HepG2 (cell line): Measurements from ENCODE around the gene RORB. TPM values are rescaled to one million over a fixed set of nuclear protein-coding genes. Genes with fewer than 3 reads are reported as not detected.

Experiments
- ATAC-seq: fragments of 200-7000 bp; cut with Tn5 transposase; 3 replicates; pipeline ENCODE4 v1.9.1; 2020; ENCODE audit warnings: mild to moderate bottlenecking, moderate library complexity
- BruUV-seq: library from RNA; stranded (reverse); fragments of 400-500 nt; replicated peaks from 2 replicates; lab custom pipeline; 2021; lab: Mats Ljungman, UMichigan
- CTCF ChIA-PET: fragments of 300-600 bp; formaldehyde crosslinking; extraction: SDS; loops from one replicate; lab custom pipeline; 2021; ENCODE audit warnings: low total read pairs, inconsistent platforms, low intra/inter-chr PET ratio; lab: Yijun Ruan, JAX
- POLR2A ChIA-PET: fragments of 350-600 bp; sonication (Branson Sonifier 250); formaldehyde crosslinking; loops from one replicate; lab custom pipeline; 2020; ENCODE audit warnings: antibody characterized with exemption, inconsistent platforms; lab: Yijun Ruan, JAX
- DNase-seq: peaks from one replicate; pipeline ENCODE4 v3.0.0-alpha.2; 2015; ENCODE audit warnings: low spot score
- FAIRE-seq: peaks from 3 replicates; lab custom pipeline; 2011; peaks lifted over from hg19 to GRCh38; lab: Jason Lieb, UNC
- H2AFZ ChIP-seq: one replicate; pipeline ENCODE4 v1.6.1; 2011; ENCODE audit warnings: low read length, inconsistent platforms
- H3K27ac ChIP-seq: fragments of 300-600 bp; 3 replicates; pipeline ENCODE4 v1.8.0; 2011; ENCODE audit warnings: mixed run types, mild to moderate bottlenecking, mixed read lengths, low read length, inconsistent platforms; ENCODE audit not compliant: insufficient read depth; ENCODE audit errors: extremely low read length
- H3K27me3 ChIP-seq, 2 experiments: fragments of 200-600 bp in 1 of 2; 2 replicates in 1 of 2; 3 replicates in 1 of 2; pipeline versions ENCODE4 v1.6.0 to v1.8.0; 2011; ENCODE audit warnings: low read length in 2 of 2, mild to moderate bottlenecking in 2 of 2, moderate library complexity in 2 of 2, inconsistent platforms in 1 of 2; ENCODE audit not compliant: insufficient read depth in 2 of 2, control insufficient read depth in 1 of 2
- H3K36me3 ChIP-seq, 2 experiments: fragments of 200-600 bp in 1 of 2; replicated peaks in 1 of 2; 2 replicates in 1 of 2; 3 replicates in 1 of 2; pipeline versions ENCODE4 v1.5.1 to v1.8.0; 2011; ENCODE audit warnings: low read length in 2 of 2, inconsistent platforms in 1 of 2; ENCODE audit not compliant: insufficient read depth in 2 of 2, control insufficient read depth in 1 of 2
- H3K4me1 ChIP-seq: 2 replicates; pipeline ENCODE4 v1.5.1; 2012; ENCODE audit warnings: low read length, inconsistent platforms; ENCODE audit not compliant: insufficient read depth
- H3K4me2 ChIP-seq: 2 replicates; pipeline ENCODE4 v1.6.0; 2011; ENCODE audit warnings: low read depth, low read length, inconsistent platforms
- H3K4me3 ChIP-seq, 3 experiments: fragments of 200-600 bp in 1 of 3; sonication (generic), shearing (Covaris generic) in 1 of 3; replicated peaks in 1 of 3; 2 replicates each; pipeline ENCODE4 v1.5.1; 2011 to 2016; ENCODE audit warnings: low read length in 3 of 3, inconsistent platforms in 2 of 3, low read depth in 2 of 3, mild to moderate bottlenecking in 2 of 3, control low read depth in 1 of 3, mixed read lengths in 1 of 3; ENCODE audit not compliant: insufficient read depth in 1 of 3
- H3K79me2 ChIP-seq: one replicate; pipeline ENCODE4 v1.6.1; 2011; ENCODE audit warnings: low read length, inconsistent platforms; ENCODE audit not compliant: insufficient read depth
- H3K9ac ChIP-seq: 2 replicates; pipeline ENCODE4 v1.6.0; 2011; ENCODE audit warnings: mild to moderate bottlenecking, low read depth, low read length, inconsistent platforms; ENCODE audit not compliant: insufficient read depth
- H3K9me3 ChIP-seq: 2 replicates; pipeline ENCODE4 v1.5.1; 2012; ENCODE audit warnings: mild to moderate bottlenecking, low read length
- H4K20me1 ChIP-seq: 2 replicates; pipeline ENCODE4 v1.6.0; 2011; ENCODE audit warnings: inconsistent platforms, mild to moderate bottlenecking, low read length, moderate library complexity; ENCODE audit not compliant: insufficient read depth
- CEBPB ChIP-seq: IDR thresholded peaks from 2 replicates; pipeline ENCODE4 v1.6.1; 2011; ENCODE audit warnings: low read depth, low read length, improper control_type of control experiment, borderline replicate concordance
- GATAD2A ChIP-seq: IDR thresholded peaks from 2 replicates; pipeline ENCODE4 v1.6.1; 2016
- HNF4A ChIP-seq: sonication (generic); formaldehyde crosslinking; IDR thresholded peaks from 2 replicates; pipeline ENCODE4 v1.4.0; 2020; ENCODE audit warnings: missing genetic modification reagents
- KAT7 ChIP-seq: IDR thresholded peaks from 2 replicates; pipeline ENCODE4 v1.6.1; 2018; ENCODE audit warnings: borderline replicate concordance, missing compliant biosample characterization
- NCOA5 ChIP-seq: sonication (generic); formaldehyde crosslinking; IDR thresholded peaks from 2 replicates; pipeline ENCODE4 v1.4.0; 2020; ENCODE audit warnings: missing genetic modification reagents
- SNAI1 ChIP-seq: sonication (generic); formaldehyde crosslinking; IDR thresholded peaks from 2 replicates; pipeline ENCODE4 v1.5.0; 2020; ENCODE audit warnings: mild to moderate bottlenecking, missing genetic modification reagents, borderline replicate concordance
- TBL1XR1 ChIP-seq: fragments of 150-350 bp; IDR thresholded peaks from 2 replicates; pipeline ENCODE4 v1.6.1; 2014; ENCODE audit warnings: borderline replicate concordance, low read length; ENCODE audit not compliant: partially characterized antibody
- ZNF17 ChIP-seq: sonication (generic); formaldehyde crosslinking; IDR thresholded peaks from 2 replicates; pipeline ENCODE4 v1.5.0; 2020; ENCODE audit warnings: mild to moderate bottlenecking, missing genetic modification reagents
- ZNF550 ChIP-seq: sonication (generic); formaldehyde crosslinking; IDR thresholded peaks from 2 replicates; pipeline ENCODE4 v1.4.0; 2020; ENCODE audit warnings: mild to moderate bottlenecking, missing genetic modification reagents, borderline replicate concordance
- ZNF772 ChIP-seq: sonication (generic); formaldehyde crosslinking; IDR thresholded peaks from 2 replicates; pipeline ENCODE4 v1.5.0; 2020; ENCODE audit warnings: mild to moderate bottlenecking, missing genetic modification reagents
- ZNF788 ChIP-seq: sonication (generic); formaldehyde crosslinking; IDR thresholded peaks from 2 replicates; pipeline ENCODE4 v1.5.0; 2020; ENCODE audit warnings: mild to moderate bottlenecking, missing genetic modification reagents, borderline replicate concordance
- whole genome bisulfite sequencing: methylation state at CpG from one replicate; pipeline ENCODE4 v1.1.6; 2017; ENCODE audit warnings: low lambda C conversion rate; 5-methylcytosine and 5-hydroxymethylcytosine counted together
- in situ Hi-C: cut with HindIII; loops from 2 replicates; pipeline ENCODE4 v1.10.0; 2017; ENCODE audit warnings: low pct_unique_long_range_greater_than_20kb; ENCODE audit not compliant: extremely low pct_ligation_motif_present
- intact Hi-C: fragments of 100-400 bp; cut with micrococcal nuclease; formaldehyde crosslinking; loops from one replicate; pipeline ENCODE4 v1.10.0; 2022; ENCODE audit not compliant: unreplicated experiment
- polyA plus RNA-seq, 8 experiments: library from polyadenylated mRNA; depleted of rRNA in 3 of 8; stranded (reverse) in 7 of 8; unstranded in 1 of 8; fragments of >200 nt; fragmentation: Illumina TruSeq in 4 of 8; extraction: Trizol in 4 of 8; gene quantifications; 2 replicates each; pipeline versions ENCODE4 v1.2.1 to v1.2.3, GENCODE V29; 2011 to 2016; ENCODE audit warnings: low read depth in 4 of 8, missing spikeins in 1 of 8, mixed read lengths in 1 of 8; ENCODE audit not compliant: insufficient read depth in 1 of 8
- total RNA-seq, 5 experiments: library from RNA; depleted of rRNA; stranded (reverse); fragments of >200 nt; fragmentation: Illumina TruSeq; extraction: Trizol; gene quantifications; 2 replicates each; pipeline ENCODE4 v1.2.3, GENCODE V29; 2016; ENCODE audit warnings: low read depth in 1 of 5
- TF ChIP-seq, protein P1 (sequence below): sonication (generic); formaldehyde crosslinking; conservative IDR thresholded peaks from 2 replicates; pipeline ENCODE4 v1.8.0; 2022; ENCODE audit warnings: mild to moderate bottlenecking, moderate library complexity, missing genetic modification reagents

The RORB gene
- total and polyA plus RNA-seq, 2 of the 13 experiments (the other 11 are each of a cell fraction or from before 2014, with no cell fraction given), result not detected

DNA sequence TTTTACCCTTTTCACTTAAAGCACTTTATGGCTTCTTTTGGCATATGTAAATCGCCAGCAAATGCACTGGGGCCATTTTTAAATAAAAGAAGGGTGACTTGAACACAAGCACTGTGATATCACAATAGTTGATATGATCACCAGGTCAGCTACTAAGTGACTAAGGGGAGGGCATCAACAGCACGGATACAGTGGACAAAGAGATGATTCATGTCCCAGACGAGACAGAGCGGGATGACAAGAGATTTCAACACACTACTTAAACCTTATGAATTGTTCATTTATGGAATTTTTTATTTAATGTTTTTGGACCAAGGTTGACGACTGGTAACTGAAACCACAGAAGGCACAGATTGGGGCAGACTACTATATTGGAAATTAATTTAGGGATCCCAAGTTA, 54.1 kb downstream of the RORB start:
- CTCF ChIA-PET, result no interaction called here
- in situ Hi-C loops (no loop called here), intact Hi-C loops (no loop called here)
- Histone ChIP-seq H3K27ac (no peak overlapping the region), H3K79me2 (no peaks in the 10 kb centered on the region), H3K4me1 (no peaks in the 10 kb centered on the region), H3K4me2 (no peak overlapping the region), H3K36me3 (no peaks in the 10 kb centered on the region), H2AFZ (no peak overlapping the region), H3K9me3 (no peaks in the 10 kb centered on the region), H3K27me3 (no peaks in the 10 kb centered on the region), H3K4me3 (no peak overlapping the region), H4K20me1 (no peaks in the 10 kb centered on the region), H3K9ac (no peak overlapping the region)
- POLR2A ChIA-PET, result no interaction called here
- WGBS, result under 1% methylated on average over 5 of the region's 5 CpGs
- no TSS peak for BruUV-seq
- ATAC-seq (no peak), FAIRE-seq (no peak), DNase-seq (peak; percentile 1)
- TF ChIP-seq KAT7 (CRISPR knock-in tag) (no peak), ZNF788 (CRISPR knock-in tag) (no peak), HNF4A (CRISPR knock-in tag) (no peak), ZNF17 (CRISPR knock-in tag) (no peak), GATAD2A (no peak), ZNF772 (CRISPR knock-in tag) (no peak), NCOA5 (CRISPR knock-in tag) (no peak), ZNF550 (no peak), SNAI1 (no peak), CEBPB (no peak), TBL1XR1 (no peak)
- TF ChIP-seq, protein P1, sequence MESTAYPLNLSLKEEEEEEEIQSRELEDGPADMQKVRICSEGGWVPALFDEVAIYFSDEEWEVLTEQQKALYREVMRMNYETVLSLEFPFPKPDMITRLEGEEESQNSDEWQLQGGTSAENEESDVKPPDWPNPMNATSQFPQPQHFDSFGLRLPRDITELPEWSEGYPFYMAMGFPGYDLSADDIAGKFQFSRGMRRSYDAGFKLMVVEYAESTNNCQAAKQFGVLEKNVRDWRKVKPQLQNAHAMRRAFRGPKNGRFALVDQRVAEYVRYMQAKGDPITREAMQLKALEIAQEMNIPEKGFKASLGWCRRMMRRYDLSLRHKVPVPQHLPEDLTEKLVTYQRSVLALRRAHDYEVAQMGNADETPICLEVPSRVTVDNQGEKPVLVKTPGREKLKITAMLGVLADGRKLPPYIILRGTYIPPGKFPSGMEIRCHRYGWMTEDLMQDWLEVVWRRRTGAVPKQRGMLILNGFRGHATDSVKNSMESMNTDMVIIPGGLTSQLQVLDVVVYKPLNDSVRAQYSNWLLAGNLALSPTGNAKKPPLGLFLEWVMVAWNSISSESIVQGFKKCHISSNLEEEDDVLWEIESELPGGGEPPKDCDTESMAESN (CRISPR knock-in tag), result no peak
